GM23338 (cell line): ENCODE measurements around the gene SEC16A. TPM values are rescaled to one million over a fixed set of nuclear protein-coding genes. Genes with fewer than 3 reads are reported as not detected.

Experiments used
- ATAC-seq: fragments of 200-7000 bp; cut with Tn5 transposase; 3 replicates; pipeline ENCODE4 v1.9.1; 2020
- DNase-seq: peaks from one replicate; pipeline ENCODE4 v3.0.0-alpha.2; 2015; ENCODE audit warnings: low spot score
- H2AFZ ChIP-seq: fragments of 200-600 bp; sonication (generic); 2 replicates; pipeline ENCODE4 v1.8.0; 2016; ENCODE audit warnings: antibody characterized with exemption, mild to moderate bottlenecking, moderate library complexity
- H3F3A ChIP-seq: fragments of 200-600 bp; sonication (generic); replicated peaks from 2 replicates; pipeline ENCODE4 v1.8.0; 2017; ENCODE audit warnings: antibody characterized with exemption, mixed run types, low read depth
- H3K27ac ChIP-seq: fragments of 200-600 bp; sonication (generic); 2 replicates; pipeline ENCODE4 v1.6.1; 2016; ENCODE audit warnings: low read depth
- H3K27me3 ChIP-seq: fragments of 200-600 bp; sonication (generic); 2 replicates; pipeline ENCODE4 v1.8.0; 2016; ENCODE audit warnings: mild to moderate bottlenecking, mixed run types, moderate library complexity; ENCODE audit not compliant: insufficient read depth
- H3K36me3 ChIP-seq: fragments of 200-600 bp; sonication (generic); 2 replicates; pipeline ENCODE4 v1.8.0; 2016; ENCODE audit warnings: mild to moderate bottlenecking; ENCODE audit not compliant: insufficient read depth
- H3K4me1 ChIP-seq: fragments of 200-600 bp; sonication (generic); 2 replicates; pipeline ENCODE4 v1.8.0; 2016; ENCODE audit warnings: mild to moderate bottlenecking, moderate library complexity; ENCODE audit not compliant: insufficient read depth
- H3K4me2 ChIP-seq: fragments of 200-600 bp; sonication (generic); 2 replicates; pipeline ENCODE4 v1.7.1; 2017; ENCODE audit warnings: mixed run types
- H3K4me3 ChIP-seq: fragments of 200-600 bp; sonication (generic); 2 replicates; pipeline ENCODE4 v1.6.1; 2016; ENCODE audit warnings: mixed run types
- H3K79me2 ChIP-seq: fragments of 200-600 bp; sonication (generic); replicated peaks from 2 replicates; pipeline ENCODE4 v1.8.0; 2017; ENCODE audit warnings: mild to moderate bottlenecking; ENCODE audit not compliant: insufficient read depth
- H3K9me2 ChIP-seq: fragments of 200-600 bp; sonication (generic); 2 replicates; pipeline ENCODE4 v1.8.0; 2017; ENCODE audit not compliant: insufficient read depth
- H4K20me1 ChIP-seq: fragments of 200-600 bp; sonication (generic); replicated peaks from 2 replicates; pipeline ENCODE4 v1.8.0; 2017; ENCODE audit warnings: mild to moderate bottlenecking; ENCODE audit not compliant: insufficient read depth
- H3K27ac Mint-ChIP-seq: 2 replicates; pipeline ENCODE4 v1.8.0; 2020; ENCODE audit warnings: inconsistent platforms, mild to moderate bottlenecking, moderate library complexity, mixed read lengths
- H3K27me3 Mint-ChIP-seq: 3 replicates; pipeline ENCODE4 v1.8.0; 2022; ENCODE audit warnings: low read depth, mild to moderate bottlenecking, moderate library complexity, mixed read lengths, inconsistent platforms; ENCODE audit not compliant: insufficient read depth, poor library complexity
- H3K36me3 Mint-ChIP-seq: 3 replicates; pipeline ENCODE4 v1.8.0; 2021; ENCODE audit warnings: low read depth, mild to moderate bottlenecking, inconsistent platforms, moderate library complexity, mixed read lengths
- H3K4me1 Mint-ChIP-seq: 3 replicates; pipeline ENCODE4 v1.8.0; 2020; ENCODE audit warnings: mild to moderate bottlenecking, inconsistent platforms, mixed read lengths
- H3K4me3 Mint-ChIP-seq: 3 replicates; pipeline ENCODE4 v1.8.0; 2021; ENCODE audit warnings: moderate library complexity, mild to moderate bottlenecking, inconsistent platforms, mixed read lengths
- H3K9me3 Mint-ChIP-seq: 3 replicates; pipeline ENCODE4 v1.8.0; 2020; ENCODE audit warnings: moderate library complexity, mild to moderate bottlenecking, inconsistent platforms, mixed read lengths
- NANOG ChIP-seq: IDR thresholded peaks from 2 replicates; pipeline ENCODE4 v1.6.1; 2016; ENCODE audit warnings: antibody characterized with exemption, borderline replicate concordance
- POLR2AphosphoS5 ChIP-seq: IDR thresholded peaks from 2 replicates; pipeline ENCODE4 v1.6.1; 2016; ENCODE audit warnings: antibody characterized with exemption, low read depth
- STAT1 ChIP-seq: IDR thresholded peaks from one replicate; pipeline ENCODE4 v1.6.1; 2016; ENCODE audit warnings: antibody characterized with exemption; ENCODE audit not compliant: unreplicated experiment
- ZNF331 ChIP-seq: fragments of 250-450 bp; sonication (Bioruptor Pico); IDR thresholded peaks from 2 replicates; pipeline ENCODE4 v1.5.0; 2020; ENCODE audit warnings: low read depth, mild to moderate bottlenecking, moderate library complexity
- polyA plus RNA-seq: library from polyadenylated mRNA; unstranded; fragments of >200 nt; fragmentation: Nextera tagmentation; extraction: Ambion mirVana; gene quantifications from 2 replicates; pipeline ENCODE4 v1.2.1, GENCODE V29; 2016
- total RNA-seq: library from RNA; depleted of rRNA; stranded (reverse); fragments of >200 nt; shearing (Covaris generic); gene quantifications from 2 replicates; pipeline ENCODE4 v1.2.3, GENCODE V29; 2014
- TF ChIP-seq, protein P1 (sequence below): fragments of 250-450 bp; sonication (Bioruptor Pico); IDR thresholded peaks from 2 replicates; pipeline ENCODE4 v1.5.0; 2020; ENCODE audit warnings: mild to moderate bottlenecking, moderate library complexity
- TF ChIP-seq, protein P2 (sequence below): IDR thresholded peaks from one replicate; pipeline ENCODE4 v1.6.1; 2018; ENCODE audit warnings: antibody characterized with exemption; ENCODE audit not compliant: unreplicated experiment

The SEC16A gene
- total and polyA plus RNA-seq, 2 experiments from 2014 or later = 34.0 to 59.2 TPM

DNA sequence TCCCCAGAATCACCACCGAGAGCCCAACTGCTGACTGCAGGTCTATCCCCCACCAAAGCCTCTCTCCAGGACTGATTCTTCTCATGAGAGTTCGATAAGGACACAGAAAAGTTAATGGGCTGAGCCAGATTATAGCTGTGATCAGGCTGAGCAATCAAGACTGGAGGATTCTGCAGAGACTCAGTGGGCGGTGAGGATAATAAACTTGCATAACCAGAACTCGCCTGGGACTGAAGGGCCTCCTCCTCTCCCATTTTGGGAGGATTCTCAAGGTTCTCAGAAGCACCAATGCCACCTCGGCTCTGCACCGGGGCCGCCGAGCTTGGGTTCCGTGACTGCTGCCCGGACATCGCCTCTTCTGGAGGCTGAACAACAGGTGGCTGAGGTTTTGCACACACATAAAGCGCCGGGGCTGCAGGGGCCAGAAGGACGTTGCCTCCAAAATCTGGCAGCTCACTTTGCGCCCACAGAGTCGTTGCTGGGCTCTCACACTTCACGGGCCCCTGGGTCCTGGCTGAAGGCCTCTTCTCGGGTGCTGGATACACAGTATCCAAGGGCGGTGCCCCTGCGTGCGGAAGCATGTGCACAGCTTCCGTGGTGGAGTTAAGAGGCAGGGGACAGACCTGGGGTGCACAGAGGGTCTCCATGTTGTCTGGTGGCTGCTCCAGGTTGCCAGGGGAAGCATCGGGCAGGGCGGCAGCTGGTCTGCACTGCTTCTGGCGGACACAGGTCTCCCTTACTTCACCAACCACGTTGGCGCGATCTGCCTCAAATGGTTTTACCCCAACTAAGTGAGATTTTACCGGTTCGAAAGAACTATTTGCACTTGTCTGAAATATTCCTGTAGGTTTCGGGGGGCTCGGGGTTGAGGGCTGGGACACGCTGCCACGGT is 7.6 kb downstream of the SEC16A start:
- TF ChIP-seq, protein P1, sequence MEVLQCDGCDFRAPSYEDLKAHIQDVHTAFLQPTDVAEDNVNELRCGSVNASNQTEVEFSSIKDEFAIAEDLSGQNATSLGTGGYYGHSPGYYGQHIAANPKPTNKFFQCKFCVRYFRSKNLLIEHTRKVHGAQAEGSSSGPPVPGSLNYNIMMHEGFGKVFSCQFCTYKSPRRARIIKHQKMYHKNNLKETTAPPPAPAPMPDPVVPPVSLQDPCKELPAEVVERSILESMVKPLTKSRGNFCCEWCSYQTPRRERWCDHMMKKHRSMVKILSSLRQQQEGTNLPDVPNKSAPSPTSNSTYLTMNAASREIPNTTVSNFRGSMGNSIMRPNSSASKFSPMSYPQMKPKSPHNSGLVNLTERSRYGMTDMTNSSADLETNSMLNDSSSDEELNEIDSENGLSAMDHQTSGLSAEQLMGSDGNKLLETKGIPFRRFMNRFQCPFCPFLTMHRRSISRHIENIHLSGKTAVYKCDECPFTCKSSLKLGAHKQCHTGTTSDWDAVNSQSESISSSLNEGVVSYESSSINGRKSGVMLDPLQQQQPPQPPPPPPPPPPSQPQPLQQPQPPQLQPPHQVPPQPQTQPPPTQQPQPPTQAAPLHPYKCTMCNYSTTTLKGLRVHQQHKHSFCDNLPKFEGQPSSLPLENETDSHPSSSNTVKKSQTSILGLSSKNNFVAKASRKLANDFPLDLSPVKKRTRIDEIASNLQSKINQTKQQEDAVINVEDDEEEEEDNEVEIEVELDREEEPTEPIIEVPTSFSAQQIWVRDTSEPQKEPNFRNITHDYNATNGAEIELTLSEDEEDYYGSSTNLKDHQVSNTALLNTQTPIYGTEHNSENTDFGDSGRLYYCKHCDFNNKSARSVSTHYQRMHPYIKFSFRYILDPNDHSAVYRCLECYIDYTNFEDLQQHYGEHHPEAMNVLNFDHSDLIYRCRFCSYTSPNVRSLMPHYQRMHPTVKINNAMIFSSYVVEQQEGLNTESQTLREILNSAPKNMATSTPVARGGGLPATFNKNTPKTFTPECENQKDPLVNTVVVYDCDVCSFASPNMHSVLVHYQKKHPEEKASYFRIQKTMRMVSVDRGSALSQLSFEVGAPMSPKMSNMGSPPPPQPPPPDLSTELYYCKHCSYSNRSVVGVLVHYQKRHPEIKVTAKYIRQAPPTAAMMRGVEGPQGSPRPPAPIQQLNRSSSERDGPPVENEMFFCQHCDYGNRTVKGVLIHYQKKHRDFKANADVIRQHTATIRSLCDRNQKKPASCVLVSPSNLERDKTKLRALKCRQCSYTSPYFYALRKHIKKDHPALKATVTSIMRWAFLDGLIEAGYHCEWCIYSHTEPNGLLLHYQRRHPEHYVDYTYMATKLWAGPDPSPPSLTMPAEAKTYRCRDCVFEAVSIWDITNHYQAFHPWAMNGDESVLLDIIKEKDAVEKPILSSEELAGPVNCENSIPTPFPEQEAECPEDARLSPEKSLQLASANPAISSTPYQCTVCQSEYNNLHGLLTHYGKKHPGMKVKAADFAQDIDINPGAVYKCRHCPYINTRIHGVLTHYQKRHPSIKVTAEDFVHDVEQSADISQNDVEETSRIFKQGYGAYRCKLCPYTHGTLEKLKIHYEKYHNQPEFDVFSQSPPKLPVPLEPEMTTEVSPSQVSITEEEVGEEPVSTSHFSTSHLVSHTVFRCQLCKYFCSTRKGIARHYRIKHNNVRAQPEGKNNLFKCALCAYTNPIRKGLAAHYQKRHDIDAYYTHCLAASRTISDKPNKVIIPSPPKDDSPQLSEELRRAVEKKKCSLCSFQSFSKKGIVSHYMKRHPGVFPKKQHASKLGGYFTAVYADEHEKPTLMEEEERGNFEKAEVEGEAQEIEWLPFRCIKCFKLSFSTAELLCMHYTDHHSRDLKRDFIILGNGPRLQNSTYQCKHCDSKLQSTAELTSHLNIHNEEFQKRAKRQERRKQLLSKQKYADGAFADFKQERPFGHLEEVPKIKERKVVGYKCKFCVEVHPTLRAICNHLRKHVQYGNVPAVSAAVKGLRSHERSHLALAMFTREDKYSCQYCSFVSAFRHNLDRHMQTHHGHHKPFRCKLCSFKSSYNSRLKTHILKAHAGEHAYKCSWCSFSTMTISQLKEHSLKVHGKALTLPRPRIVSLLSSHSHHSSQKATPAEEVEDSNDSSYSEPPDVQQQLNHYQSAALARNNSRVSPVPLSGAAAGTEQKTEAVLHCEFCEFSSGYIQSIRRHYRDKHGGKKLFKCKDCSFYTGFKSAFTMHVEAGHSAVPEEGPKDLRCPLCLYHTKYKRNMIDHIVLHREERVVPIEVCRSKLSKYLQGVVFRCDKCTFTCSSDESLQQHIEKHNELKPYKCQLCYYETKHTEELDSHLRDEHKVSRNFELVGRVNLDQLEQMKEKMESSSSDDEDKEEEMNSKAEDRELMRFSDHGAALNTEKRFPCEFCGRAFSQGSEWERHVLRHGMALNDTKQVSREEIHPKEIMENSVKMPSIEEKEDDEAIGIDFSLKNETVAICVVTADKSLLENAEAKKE (CRISPR knock-in tag) = no peak
- no peak for TF ChIP-seq ZNF331
- H3K79me2 ChIP-seq = peaks cover 96% of the 10 kb centered on the region
- Mint-ChIP-seq H3K27ac (no peak overlapping the region; the same call in 1 of the 2 replicates), H3K27me3 (peaks cover 4% of the 10 kb centered on the region), H3K9me3 (no peaks in the 10 kb centered on the region), H3K4me1 (0 out of 3 replicates have a peak, but pooled peaks cover 3% of the 10 kb centered on the region), H3K36me3 (peaks cover 75% of the 10 kb centered on the region), H3K4me3 (no peak overlapping the region)
- H4K20me1 ChIP-seq = peaks cover 51% of the 10 kb centered on the region
- H3K4me2 ChIP-seq = no peak overlapping the region
- H3K27ac ChIP-seq = no peak overlapping the region
- no peaks in the 10 kb centered on the region for H3K4me1 ChIP-seq
- H3K4me3 ChIP-seq = no peak overlapping the region
- DNase-seq (no peak), ATAC-seq (no peak)
- 0 out of 2 replicates have a peak, but pooled peaks cover 4% of the 10 kb centered on the region for H3F3A ChIP-seq
- peaks cover 24% of the 10 kb centered on the region; the same call in 1 of the 2 replicates for H3K36me3 ChIP-seq
- no peak overlapping the region for H2AFZ ChIP-seq
- H3K9me2 ChIP-seq = no peaks in the 10 kb centered on the region
- H3K27me3 ChIP-seq = no peaks in the 10 kb centered on the region

DNA sequence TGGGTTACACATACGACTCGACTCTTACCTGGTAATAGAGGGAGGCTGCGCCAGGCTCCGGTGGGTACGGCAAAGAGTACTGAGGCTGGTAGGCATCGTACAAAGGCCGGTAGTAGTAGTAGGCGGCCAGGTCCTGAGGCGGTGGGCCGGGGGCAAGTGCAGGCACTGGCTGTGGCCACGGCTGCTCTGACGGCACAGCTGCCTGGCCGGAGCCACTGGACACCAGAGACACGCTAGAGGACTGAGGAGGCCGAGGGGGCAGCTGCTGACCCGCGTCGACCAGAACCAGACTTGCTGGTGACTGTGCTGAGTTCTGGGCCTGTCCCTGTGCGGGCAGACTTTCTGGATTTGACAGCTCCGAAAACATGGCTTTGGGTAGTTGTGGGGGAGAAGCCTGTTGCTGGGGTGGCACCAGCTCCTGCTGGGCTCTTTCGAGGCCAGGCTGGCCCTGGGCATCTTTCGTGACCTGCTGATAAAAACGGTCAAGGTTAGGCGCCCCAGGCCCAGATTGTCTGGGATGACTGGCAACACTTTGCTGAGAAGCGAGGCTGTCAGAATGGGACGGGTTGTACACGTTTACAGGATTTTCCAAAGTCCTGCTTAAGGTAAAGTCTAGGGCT is 8.7 kb downstream of the SEC16A start:
- H3K27ac Mint-ChIP-seq = no peak overlapping the region
- no peaks in the 10 kb centered on the region for H3K9me2 ChIP-seq
- H3K9me3 Mint-ChIP-seq = no peaks in the 10 kb centered on the region
- peaks cover 7% of the 10 kb centered on the region for H3K27me3 Mint-ChIP-seq
- no peak overlapping the region for H3K4me2 ChIP-seq
- H3K4me1 Mint-ChIP-seq = no peaks in the 10 kb centered on the region
- peaks cover 80% of the 10 kb centered on the region for H3K36me3 Mint-ChIP-seq
- H3F3A ChIP-seq = 0 out of 2 replicates have a peak, but pooled peaks cover 4% of the 10 kb centered on the region
- no peak for DNase-seq
- H3K4me1 ChIP-seq = no peaks in the 10 kb centered on the region
- no peak for ATAC-seq
- no peak overlapping the region for H3K4me3 Mint-ChIP-seq
- H3K27me3 ChIP-seq = no peaks in the 10 kb centered on the region
- peaks cover 24% of the 10 kb centered on the region; the same call in 1 of the 2 replicates for H3K36me3 ChIP-seq
- H3K4me3 ChIP-seq = no peak overlapping the region
- H2AFZ ChIP-seq = no peak overlapping the region
- no peak overlapping the region for H3K27ac ChIP-seq
- peaks cover 96% of the 10 kb centered on the region for H3K79me2 ChIP-seq
- peaks cover 47% of the 10 kb centered on the region for H4K20me1 ChIP-seq
- TF ChIP-seq, protein P2, sequence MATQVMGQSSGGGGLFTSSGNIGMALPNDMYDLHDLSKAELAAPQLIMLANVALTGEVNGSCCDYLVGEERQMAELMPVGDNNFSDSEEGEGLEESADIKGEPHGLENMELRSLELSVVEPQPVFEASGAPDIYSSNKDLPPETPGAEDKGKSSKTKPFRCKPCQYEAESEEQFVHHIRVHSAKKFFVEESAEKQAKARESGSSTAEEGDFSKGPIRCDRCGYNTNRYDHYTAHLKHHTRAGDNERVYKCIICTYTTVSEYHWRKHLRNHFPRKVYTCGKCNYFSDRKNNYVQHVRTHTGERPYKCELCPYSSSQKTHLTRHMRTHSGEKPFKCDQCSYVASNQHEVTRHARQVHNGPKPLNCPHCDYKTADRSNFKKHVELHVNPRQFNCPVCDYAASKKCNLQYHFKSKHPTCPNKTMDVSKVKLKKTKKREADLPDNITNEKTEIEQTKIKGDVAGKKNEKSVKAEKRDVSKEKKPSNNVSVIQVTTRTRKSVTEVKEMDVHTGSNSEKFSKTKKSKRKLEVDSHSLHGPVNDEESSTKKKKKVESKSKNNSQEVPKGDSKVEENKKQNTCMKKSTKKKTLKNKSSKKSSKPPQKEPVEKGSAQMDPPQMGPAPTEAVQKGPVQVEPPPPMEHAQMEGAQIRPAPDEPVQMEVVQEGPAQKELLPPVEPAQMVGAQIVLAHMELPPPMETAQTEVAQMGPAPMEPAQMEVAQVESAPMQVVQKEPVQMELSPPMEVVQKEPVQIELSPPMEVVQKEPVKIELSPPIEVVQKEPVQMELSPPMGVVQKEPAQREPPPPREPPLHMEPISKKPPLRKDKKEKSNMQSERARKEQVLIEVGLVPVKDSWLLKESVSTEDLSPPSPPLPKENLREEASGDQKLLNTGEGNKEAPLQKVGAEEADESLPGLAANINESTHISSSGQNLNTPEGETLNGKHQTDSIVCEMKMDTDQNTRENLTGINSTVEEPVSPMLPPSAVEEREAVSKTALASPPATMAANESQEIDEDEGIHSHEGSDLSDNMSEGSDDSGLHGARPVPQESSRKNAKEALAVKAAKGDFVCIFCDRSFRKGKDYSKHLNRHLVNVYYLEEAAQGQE = no peak
- no peak for TF ChIP-seq ZNF331
- TF ChIP-seq STAT1 = no peak
- TF ChIP-seq NANOG = no peak
- no peak for TF ChIP-seq POLR2AphosphoS5
